HUES64 (cell line): Measurements from ENCODE around the gene FMO5.
"Not testable (repeated sequence)": the region's sequence is repeated elsewhere in the genome, so short reads cannot be mapped to it uniquely, and the experiment has no call there.

Experiments used
- H3K27ac ChIP-seq: 2 replicates; pipeline ENCODE4 v1.7.0; 2013; ENCODE audit warnings: low read depth, low read length, inconsistent platforms
- H3K27me3 ChIP-seq: 2 replicates; pipeline ENCODE4 v1.6.1; 2013; ENCODE audit warnings: mild to moderate bottlenecking, low read length; ENCODE audit not compliant: insufficient read depth
- H3K36me3 ChIP-seq: 2 replicates; pipeline ENCODE4 v1.6.1; 2013; ENCODE audit warnings: mild to moderate bottlenecking, low read length; ENCODE audit not compliant: insufficient read depth
- H3K4me1 ChIP-seq: 2 replicates; pipeline ENCODE4 v1.6.1; 2013; ENCODE audit warnings: mild to moderate bottlenecking, low read length, moderate library complexity; ENCODE audit not compliant: insufficient read depth
- H3K4me3 ChIP-seq: 2 replicates; pipeline ENCODE4 v1.5.1; 2013; ENCODE audit warnings: mild to moderate bottlenecking, low read length, moderate library complexity
- H3K9ac ChIP-seq: 2 replicates; pipeline ENCODE4 v1.6.1; 2013; ENCODE audit warnings: mild to moderate bottlenecking, low read depth, low read length
- H3K9me3 ChIP-seq: 2 replicates; pipeline ENCODE4 v1.6.1; 2013; ENCODE audit warnings: low read depth, low read length; ENCODE audit not compliant: insufficient read depth
- WGBS: fragments of 150-250, 120-280 bp; methylation state at CpG from one replicate; pipeline ENCODE4 v1.1.7; 2013; ENCODE audit warnings: missing lambda C conversion rate; 5-methylcytosine and 5-hydroxymethylcytosine counted together

FMO5 gene

DNA sequence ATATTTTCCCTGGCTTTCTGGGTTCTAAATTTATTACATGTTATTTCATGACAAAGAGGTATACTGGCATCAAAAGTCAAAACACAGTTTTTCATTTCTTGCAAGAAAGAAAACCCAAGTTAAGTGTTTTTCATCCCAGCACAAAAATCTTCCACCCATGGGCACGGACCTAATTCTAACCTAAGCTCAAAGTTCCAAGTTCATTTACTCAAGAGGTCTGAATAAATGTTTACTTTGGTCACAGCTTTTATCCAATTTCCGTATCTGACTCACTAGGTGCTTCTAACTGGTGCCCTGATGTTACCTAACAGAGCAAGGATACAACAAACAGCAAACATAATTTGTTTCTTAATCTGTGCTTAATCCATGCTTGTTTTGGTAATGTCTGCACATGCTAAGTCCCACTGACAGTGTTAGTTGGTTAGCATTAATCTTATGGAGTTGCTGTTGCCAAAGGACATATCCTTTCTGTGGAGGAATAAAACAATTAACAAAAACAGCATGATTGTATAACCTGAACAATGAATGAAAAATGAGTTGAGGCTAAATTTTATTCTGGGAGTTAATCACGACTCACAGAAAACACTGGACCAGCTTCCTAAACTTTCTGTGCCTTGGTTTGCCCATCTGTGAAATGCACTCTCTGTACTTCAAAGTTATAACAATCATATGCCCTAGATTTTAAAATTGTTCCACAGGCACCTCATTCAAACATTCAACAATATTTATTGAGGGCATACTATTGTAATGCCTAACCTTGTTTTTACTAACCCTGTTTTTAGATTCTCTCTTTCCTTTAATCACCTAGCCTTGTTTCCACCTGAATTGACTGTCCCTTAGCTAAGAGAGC lies 13.1 kb upstream of the FMO5 start:
- Histone ChIP-seq H3K27ac (no peak overlapping the region), H3K9ac (no peak overlapping the region), H3K27me3 (peaks cover 5% of the 10 kb centered on the region; the same call in 1 of the 2 replicates), H3K4me1 (peaks cover 20% of the 10 kb centered on the region), H3K9me3 (peaks cover 32% of the 10 kb centered on the region), H3K36me3 (no peaks in the 10 kb centered on the region), H3K4me3 (no peak overlapping the region)
- 87% methylated on average over 3 of the region's 3 CpGs for WGBS

- no peak overlapping the region for H3K4me3 ChIP-seq
Measured at GRCh38 chr1:147236959-147237791, 12.0 kb upstream of the FMO5 start.

GRCh38 chr1:147236448-147236847 lies 11.3 kb upstream of the FMO5 start:
- WGBS: 88% methylated on average over 2 of the region's 2 CpGs
- Histone ChIP-seq H3K27ac (no peak overlapping the region), H3K9ac (no peak overlapping the region)

More at GRCh38 chr1:147236959-147237791, 12.0 kb upstream of the FMO5 start:
- peaks cover 5% of the 10 kb centered on the region; the same call in 1 of the 2 replicates for H3K27me3 ChIP-seq
- WGBS: 81% methylated on average over 3 of the region's 3 CpGs
- peaks cover 18% of the 10 kb centered on the region for H3K4me1 ChIP-seq
- H3K9me3 ChIP-seq: peaks cover 34% of the 10 kb centered on the region
- no peak overlapping the region for H3K9ac ChIP-seq
- no peak overlapping the region for H3K27ac ChIP-seq
- H3K36me3 ChIP-seq: no peaks in the 10 kb centered on the region

GRCh38 chr1:147235822-147236221 lies 10.7 kb upstream of the FMO5 start:
- H3K27me3 ChIP-seq: no peaks in the 10 kb centered on the region
- H3K9me3 ChIP-seq: peaks cover 43% of the 10 kb centered on the region
- no peak overlapping the region for H3K27ac ChIP-seq
- H3K4me1 ChIP-seq: peaks cover 11% of the 10 kb centered on the region
- WGBS: 96% methylated on average over 1 of the region's 1 CpG
- no peak overlapping the region for H3K9ac ChIP-seq
- H3K4me3 ChIP-seq: no peak overlapping the region
- no peaks in the 10 kb centered on the region for H3K36me3 ChIP-seq

More at GRCh38 chr1:147236448-147236847, 11.3 kb upstream of the FMO5 start:
- Histone ChIP-seq H3K4me3 (no peak overlapping the region), H3K27me3 (no peaks in the 10 kb centered on the region), H3K36me3 (no peaks in the 10 kb centered on the region), H3K9me3 (peaks cover 41% of the 10 kb centered on the region), H3K4me1 (peaks cover 12% of the 10 kb centered on the region)

DNA sequence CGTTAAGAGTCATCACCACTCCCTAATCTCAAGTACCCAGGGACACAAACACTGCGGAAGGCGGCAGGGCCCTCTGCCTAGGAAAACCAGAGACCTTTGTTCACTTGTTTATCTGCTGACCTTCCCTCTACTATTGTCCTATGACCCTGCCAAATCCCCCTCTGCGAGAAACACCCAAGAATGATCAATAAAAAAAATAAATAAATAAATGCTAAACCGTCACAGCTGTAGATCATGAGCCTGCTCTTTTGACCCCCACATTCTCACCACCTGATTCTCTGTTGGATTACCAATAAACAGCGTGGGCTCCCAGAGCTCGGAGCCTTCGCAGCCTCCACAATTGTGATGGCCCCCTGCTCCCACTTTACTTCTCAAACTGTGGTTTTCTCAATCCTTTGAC lies 8.8 kb upstream of the FMO5 start:
- H3K9me3 ChIP-seq: peaks cover 43% of the 10 kb centered on the region
- WGBS: 98% methylated on average over 6 of the region's 8 CpGs
- H3K27ac ChIP-seq, H3K9ac ChIP-seq, H3K4me1 ChIP-seq, H3K4me3 ChIP-seq, H3K36me3 ChIP-seq, H3K27me3 ChIP-seq: not testable (repeated sequence)

- not testable (repeated sequence) for H3K36me3 ChIP-seq, H3K4me3 ChIP-seq, H3K9ac ChIP-seq, H3K4me1 ChIP-seq, H3K27ac ChIP-seq, H3K27me3 ChIP-seq
- 93% methylated on average over 3 of the region's 5 CpGs for WGBS
- H3K9me3 ChIP-seq: peaks cover 29% of the 10 kb centered on the region
Measured at GRCh38 chr1:147231032-147231431, 5.9 kb upstream of the FMO5 start.

DNA sequence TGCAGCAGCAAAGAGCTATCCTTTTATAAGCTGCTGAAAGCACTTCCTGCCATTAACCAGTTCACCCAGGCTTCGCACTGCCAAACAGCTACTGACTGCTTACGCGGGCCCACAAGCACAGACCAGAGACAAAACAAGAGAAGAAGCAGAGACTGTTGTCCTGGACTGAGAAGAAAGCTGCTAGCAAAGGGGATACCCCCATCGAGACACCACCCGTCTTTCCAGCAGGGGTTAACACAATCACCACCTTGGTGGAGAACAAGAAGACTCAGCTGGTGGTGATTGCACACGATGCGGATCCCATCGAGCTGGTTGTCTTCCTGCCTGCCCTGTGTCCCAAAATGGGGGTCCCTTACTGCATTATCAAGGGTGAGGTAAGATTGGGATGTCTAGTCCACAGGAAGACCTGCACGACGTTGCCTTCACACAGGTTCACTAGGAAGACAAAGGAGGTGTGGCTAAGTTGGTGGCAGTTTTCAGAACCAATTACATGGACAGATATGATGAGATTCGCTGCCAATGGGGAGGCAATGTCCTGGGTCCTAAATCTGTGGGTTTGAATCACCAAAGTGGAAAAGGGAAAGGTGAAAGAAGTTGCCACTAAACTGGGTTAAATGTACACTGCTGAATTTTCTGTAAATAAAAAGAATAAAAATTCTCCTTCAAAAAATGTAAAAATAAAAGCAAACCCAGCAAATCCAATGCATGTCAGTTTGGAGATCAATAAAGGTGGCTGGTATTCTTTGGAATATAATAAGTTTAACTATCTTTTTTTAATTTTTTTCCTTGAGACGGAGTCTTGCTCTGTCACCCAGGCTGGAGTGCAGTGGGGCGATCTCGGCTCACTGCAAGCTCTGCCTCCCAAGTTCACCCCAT lies 1.2 kb downstream of the FMO5 start:
- no peak overlapping the region for H3K27ac ChIP-seq
- WGBS: 81% methylated on average over 14 of the region's 14 CpGs
- no peaks in the 10 kb centered on the region for H3K36me3 ChIP-seq
- H3K4me3 ChIP-seq: no peak overlapping the region
- H3K27me3 ChIP-seq: peaks cover 14% of the 10 kb centered on the region
- H3K9me3 ChIP-seq: no peaks in the 10 kb centered on the region
- no peak overlapping the region for H3K9ac ChIP-seq
- H3K4me1 ChIP-seq: 0 out of 2 replicates have a peak, but pooled peaks cover 5% of the 10 kb centered on the region

DNA sequence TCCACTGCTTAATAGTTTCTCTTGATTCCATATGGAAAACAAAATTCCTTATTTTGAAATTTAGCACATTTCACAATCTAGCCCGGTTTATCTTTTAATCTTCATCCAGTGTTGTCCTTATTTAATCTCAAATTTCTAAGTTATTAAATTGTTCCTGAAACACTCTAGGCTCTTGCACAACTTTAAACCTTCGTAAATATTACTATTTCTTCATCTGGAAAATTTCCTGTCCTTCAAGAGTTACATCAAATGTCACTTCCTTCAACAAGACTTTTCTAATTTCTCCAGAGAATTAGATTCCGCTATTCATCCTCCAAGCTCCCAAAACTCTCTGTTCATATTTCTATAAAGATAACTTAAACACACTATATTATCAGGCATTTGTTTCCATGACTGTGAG lies 6.5 kb downstream of the FMO5 start:
- Histone ChIP-seq H3K9ac (no peak overlapping the region), H3K36me3 (no peaks in the 10 kb centered on the region), H3K27me3 (no peaks in the 10 kb centered on the region), H3K4me1 (0 out of 2 replicates have a peak, but pooled peaks cover 2% of the 10 kb centered on the region), H3K27ac (no peak overlapping the region), H3K9me3 (no peaks in the 10 kb centered on the region), H3K4me3 (no peak overlapping the region)
- WGBS: 99% methylated on average over 2 of the region's 3 CpGs

DNA sequence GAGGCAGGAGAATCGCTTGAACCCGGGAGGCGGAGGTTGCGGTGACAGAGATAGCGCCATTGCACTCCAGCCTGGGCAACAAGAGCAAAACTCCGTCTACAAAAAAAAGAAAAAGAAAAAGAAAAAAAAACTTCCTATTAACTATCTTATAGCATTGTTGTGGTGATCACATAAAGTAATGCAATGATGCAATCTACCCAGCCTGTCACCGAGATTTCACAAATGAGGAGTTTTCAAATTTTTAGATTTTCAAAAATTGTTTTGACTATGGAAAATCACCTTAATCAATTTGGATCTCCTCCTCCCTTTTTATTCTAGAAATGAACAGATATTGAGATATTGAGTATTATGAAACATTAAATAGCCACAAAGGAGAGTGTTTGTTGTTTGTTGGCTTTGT lies 8.0 kb downstream of the FMO5 start:
- Histone ChIP-seq H3K9ac (no peak overlapping the region), H3K4me3 (no peak overlapping the region), H3K27ac (no peak overlapping the region), H3K27me3 (no peaks in the 10 kb centered on the region), H3K36me3 (no peaks in the 10 kb centered on the region), H3K9me3 (no peaks in the 10 kb centered on the region), H3K4me1 (no peaks in the 10 kb centered on the region)
- 92% methylated on average over 6 of the region's 7 CpGs for WGBS

- no peaks in the 10 kb centered on the region for H3K4me1 ChIP-seq
- H3K9ac ChIP-seq: no peak overlapping the region
- H3K36me3 ChIP-seq: no peaks in the 10 kb centered on the region
- no peak overlapping the region for H3K4me3 ChIP-seq
- H3K27me3 ChIP-seq: no peaks in the 10 kb centered on the region
- 100% methylated on average over 2 of the region's 3 CpGs for WGBS
- no peaks in the 10 kb centered on the region for H3K9me3 ChIP-seq
- no peak overlapping the region for H3K27ac ChIP-seq
Measured at GRCh38 chr1:147216124-147216523, 9.0 kb downstream of the FMO5 start.
